Left cardiac atrium (tissue), 4 donors: Measurements from ENCODE around the gene PKD1. TPM values are rescaled to one million over a fixed set of nuclear protein-coding genes. Genes with fewer than 3 reads are reported as not detected.
A peak's percentile ranks its signal among the peaks of the same experiment; 100 is the strongest.
"Not testable (repeated sequence)": the region's sequence is repeated elsewhere in the genome, so short reads cannot be mapped to it uniquely, and the experiment has no call there.

Source experiments
- ATAC-seq, 2 donors: fragments of 200-7000 bp; cut with Tn5 transposase; one replicate each; pipeline ENCODE4 v1.9.1; 2020; ENCODE audit warnings: mild to moderate bottlenecking in 2 of 2, moderate library complexity in 2 of 2
- DNase-seq: peaks from one replicate; pipeline ENCODE4 v3.0.0-alpha.2; 2020
- intact Hi-C, 2 donors: fragments of 100-400 bp; cut with DNase I; formaldehyde crosslinking; loops; one replicate each; pipeline versions ENCODE4 v1.14.1 to v1.15.1; 2022 to 2023
- total RNA-seq, 2 donors: library from RNA; stranded (reverse); fragmentation: NEBNext Ultra II Directional; extraction: Animal tissue kit (Norgen Biotek cat#: 25700); gene quantifications; one replicate each; pipeline ENCODE4 v1.2.1, GENCODE V29; 2021
- donor health status: DM: no; HTN: yes; CAD: no.
- donor health status: DM: no; HTN: yes; CAD: no; lungs with severe emphysema.
- donor health status: DM: yes; HTN: yes; CAD: no.
- donor health status: Dilated cardiomyopathy.

Gene PKD1
- total RNA-seq, 2 donors from 2014 or later = 82.2 to 104 TPM

DNA sequence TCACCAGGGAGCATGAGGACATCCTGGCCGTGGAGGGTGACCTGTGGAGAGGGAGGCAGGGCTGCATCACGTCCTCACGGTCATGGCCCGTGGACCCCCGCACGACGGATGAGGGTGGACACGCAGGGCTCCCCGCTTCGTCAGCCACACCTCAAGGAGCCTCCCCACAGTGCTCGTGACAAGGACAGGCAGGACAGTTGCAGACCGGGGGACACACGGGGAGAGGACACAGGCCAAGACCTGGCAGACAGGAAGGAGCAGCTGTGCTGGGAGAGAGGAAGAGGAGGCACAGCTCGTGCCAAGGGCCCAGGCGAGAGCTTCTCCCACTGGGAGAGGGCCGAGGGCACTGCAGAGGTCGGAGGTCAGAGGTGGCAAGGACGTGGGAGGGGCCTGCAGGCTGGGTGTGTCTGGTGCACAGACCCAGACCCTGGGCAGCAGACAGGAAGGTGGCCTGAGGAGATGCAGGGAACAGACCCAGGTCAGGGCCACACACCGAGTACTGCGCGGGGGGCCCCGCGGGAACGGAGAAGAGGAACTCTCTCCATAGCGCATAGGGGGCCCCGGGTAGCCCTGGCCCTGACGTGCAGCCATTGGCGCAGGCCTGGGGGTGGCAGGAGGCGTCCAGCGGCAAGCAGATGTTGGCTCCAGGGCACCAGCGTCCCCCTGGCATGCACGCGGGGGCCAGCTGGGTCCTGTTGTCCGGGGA lies 20.7 kb downstream of the PKD1 start:
- intact Hi-C loops, ATAC-seq, DNase-seq: not testable (repeated sequence)

DNA sequence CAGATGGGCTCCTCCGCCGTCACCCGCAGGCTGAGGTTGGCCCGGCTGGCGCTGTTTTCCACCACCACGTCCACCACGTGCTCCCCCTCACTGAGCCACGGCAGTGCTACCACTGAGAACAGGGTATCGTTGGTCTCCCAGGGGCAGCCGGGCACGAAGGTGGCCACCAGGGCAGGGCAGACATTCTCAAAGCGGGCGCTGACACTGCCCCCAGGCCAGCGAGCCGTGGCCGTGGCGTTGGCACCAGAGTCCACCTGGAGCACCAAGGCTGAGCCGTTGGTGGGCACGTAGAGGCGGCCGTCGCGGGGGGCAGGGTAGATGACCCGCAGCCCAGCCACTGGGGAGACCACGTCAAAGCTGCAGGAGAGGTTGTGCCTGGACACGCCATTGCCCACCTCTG lies 21.5 kb downstream of the PKD1 start:
- intact Hi-C loops, DNase-seq, ATAC-seq: not testable (repeated sequence)

DNA sequence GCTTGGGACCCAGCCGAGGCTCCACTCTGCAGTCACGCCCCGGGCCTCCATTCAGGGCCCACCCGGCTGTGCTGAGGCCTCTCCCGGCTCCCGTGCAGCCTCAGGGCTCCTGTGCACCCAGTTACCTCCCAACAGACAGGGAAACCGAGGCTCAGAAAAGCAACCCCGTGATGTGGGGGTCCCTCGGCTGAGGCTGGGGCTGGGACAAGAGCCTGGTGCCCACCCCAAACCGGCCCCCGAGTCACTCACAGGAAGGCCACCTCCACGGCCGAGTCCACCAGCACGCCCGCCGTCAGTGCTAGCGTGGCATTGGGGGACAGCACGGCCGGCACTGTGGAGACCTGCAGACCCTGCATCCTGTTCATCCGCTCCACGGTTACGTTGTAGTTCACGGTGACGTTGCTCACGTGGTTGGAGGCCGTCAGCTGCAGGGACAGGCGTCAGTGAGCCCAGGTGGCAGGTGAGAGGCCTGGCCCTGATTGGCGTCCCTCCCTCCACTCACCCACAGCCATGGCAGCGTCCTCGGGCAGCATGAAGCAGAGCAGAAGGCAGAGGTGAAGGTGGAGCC lies 23.1 kb downstream of the PKD1 start:
- intact Hi-C loops, ATAC-seq, DNase-seq: not testable (repeated sequence)

DNA sequence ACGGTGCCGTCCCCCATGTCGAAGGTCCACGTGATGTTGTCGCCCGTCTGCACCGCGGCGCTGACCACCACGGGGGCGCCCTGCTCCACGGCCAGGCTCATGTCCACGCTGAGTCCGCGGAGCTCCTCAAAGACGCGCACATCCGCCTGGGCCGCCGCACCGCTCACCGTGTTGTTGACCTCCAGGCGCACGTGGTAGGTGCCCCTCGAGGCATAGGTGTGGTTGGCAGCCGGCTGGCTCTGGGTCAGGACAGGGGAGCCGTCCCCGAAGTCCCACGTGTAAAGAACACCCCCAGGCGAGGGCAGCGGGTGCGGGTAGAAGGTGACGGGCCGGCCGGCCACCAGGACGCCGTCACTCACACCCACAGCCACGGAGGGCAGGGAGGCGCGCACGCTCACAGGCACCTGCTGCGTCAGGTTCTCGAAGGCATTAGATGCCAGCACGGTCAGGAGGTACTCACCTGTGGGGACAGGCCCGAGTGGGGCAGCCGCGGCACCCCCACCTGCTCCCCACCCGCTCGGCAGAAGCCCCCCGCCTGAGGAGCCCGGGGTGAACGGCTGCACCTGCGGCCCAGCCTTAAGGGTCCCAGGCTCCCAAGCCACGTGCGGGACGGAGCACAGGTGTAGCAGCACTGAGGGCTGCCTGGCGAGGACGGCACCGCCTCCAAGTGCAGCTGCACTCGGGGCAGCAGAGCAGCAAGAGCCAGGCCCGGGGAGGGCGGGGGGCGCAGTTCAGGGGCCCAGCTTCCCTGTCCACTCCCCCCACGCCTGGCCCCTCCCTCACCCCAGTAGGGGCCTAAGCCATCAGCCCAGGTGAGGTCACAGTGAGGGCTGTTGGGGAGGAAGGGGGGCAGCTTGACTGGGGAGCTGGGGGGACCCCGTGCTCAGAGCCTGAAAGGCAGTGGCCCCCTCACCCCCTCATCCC lies 24.0 kb downstream of the PKD1 start:
- ATAC-seq, intact Hi-C loops, DNase-seq: not testable (repeated sequence)

DNA sequence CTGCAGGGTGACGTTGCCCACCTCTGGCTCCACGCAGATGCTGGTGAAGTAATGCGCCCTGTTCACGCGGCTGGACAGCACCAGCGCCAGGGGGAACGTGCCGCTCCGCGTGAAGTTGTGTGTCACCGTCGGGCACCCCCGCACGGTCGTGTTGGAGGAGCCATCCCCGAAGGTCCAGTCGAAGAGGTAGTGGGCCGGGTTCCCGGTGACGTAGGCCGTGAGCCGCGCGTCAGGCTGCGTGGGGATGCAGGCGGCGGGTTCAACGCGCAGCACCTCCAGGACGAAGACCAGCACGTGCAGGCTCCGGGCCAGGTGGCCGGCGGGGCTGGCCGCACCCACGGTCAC lies 24.7 kb downstream of the PKD1 start:
- DNase-seq, intact Hi-C loops: not testable (repeated sequence)
- ATAC-seq = peak in 1 of 2 donors; percentile 5

DNA sequence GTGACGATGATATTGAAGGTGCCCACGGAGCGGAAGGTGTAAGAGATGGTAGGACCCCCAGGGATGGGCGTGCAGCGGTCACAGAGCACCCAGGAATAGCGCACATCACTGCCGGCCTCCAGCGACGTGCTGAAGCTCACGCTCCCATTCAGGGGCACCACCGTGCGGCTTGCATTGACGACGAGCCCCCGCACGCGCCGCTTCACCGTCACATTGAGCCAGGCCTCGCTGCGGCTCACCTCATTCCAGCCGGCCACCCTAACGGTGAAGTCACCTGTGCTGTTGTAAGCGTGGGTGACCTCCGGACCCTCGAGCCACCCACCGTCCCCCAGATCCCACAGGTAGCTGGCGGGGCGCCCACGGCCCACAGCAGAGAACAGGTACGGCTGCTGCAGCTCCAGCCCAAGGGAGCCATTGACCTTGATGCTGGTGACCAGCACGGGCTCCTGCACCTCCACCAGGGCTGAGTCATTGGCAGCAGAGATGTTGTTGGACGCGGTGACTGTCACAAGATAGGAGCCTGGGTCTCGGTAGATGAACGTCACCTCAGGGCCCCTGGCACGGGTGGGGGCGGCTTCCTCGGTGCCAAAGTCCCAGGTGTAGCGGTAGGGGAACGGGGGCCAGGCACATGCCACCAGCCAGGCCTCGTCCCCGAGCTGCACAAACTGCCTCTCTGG lies 25.2 kb downstream of the PKD1 start:
- DNase-seq, intact Hi-C loops: not testable (repeated sequence)
- peak in 1 of 2 donors; percentile 31 for ATAC-seq

DNA sequence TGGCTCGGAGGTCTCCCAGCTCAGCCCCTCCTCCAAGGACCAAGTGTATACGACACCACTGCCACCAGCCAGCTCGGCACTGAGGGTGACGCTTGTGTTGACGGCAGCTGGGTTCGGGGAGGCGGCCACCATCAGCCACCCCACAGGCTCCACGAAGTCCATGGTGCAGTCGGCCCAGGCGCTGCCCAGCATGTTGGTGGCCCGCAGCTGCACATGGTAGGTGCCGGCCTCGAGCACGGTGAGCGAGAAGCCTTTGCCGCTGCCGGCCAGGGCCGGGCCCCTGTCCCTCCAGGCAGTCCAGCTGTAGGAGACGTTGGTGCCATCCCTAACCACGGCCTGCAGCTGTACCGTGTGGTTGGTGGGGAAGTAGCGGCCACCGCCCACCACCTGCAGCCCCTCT lies 25.8 kb downstream of the PKD1 start:
- intact Hi-C loops = loop anchor here in 1 of 2 donors (10.0 kb wide), 1 partner anchor 55 kb away; no protein-coding TSS in a partner anchor
- not testable (repeated sequence) for ATAC-seq, DNase-seq

DNA sequence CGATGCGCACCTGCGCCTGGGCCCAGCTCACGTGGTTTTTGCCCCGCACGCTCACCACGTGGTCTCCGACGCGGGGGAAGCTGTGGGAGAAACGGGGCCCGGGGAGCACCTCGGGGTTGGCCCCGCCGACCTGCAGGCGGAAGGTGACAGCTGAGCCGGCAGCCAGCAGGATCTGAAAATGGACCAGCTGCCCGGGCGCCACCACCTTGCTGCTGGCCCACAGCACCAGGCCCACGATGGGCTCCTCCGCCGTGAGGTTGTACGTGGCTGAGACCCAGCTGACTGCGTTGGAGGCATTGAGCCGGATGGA lies 26.5 kb downstream of the PKD1 start:
- not testable (repeated sequence) for DNase-seq, ATAC-seq
- intact Hi-C loops = loop anchor here in 1 of 2 donors (10.0 kb wide), 1 partner anchor 54 kb away; no protein-coding TSS in a partner anchor

DNA sequence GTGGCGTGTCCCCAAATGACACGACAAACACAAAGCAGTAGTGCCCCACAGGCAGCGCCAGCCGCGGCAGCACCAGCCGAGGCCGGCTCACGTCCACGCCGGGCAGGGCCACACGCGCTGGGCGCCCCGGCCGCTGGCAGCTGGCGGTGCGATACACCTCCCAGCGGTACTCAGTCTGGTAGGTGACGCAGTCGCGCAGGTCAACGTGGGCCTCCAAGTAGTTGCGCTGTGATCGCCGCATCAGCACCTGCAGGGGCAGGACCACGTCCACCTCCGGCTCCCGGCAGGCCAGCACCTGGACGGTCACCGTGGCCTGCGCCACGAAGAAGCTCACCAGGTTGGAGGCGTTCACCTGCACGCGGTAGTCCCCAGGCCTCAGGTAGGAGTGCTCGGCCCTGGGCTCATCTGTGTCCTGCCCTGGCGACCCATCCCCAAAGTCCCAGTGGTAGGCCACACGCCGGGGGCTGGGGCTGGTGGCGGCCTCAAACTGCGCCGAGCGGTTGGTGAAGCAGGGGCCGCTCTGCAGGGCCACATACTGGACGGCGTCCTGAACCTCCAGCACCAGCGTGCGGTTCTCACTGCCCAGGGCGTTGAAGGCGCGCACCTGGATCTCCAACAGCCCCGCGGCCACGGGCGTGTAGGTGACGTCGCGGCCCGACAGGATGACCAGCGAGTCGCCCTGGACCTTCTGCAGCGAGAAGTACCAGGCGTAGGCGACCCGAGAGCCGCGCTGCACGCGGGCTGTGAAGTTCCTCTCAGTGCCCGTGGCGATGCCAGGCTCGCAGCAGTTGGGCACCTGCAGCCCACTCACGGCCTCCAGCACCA lies 27.0 kb downstream of the PKD1 start:
- intact Hi-C loops = loop anchor here in 1 of 2 donors (10.0 kb wide), 1 partner anchor 54 kb away; no protein-coding TSS in a partner anchor
- ATAC-seq = peak; percentile 17
- not testable (repeated sequence) for DNase-seq

DNA sequence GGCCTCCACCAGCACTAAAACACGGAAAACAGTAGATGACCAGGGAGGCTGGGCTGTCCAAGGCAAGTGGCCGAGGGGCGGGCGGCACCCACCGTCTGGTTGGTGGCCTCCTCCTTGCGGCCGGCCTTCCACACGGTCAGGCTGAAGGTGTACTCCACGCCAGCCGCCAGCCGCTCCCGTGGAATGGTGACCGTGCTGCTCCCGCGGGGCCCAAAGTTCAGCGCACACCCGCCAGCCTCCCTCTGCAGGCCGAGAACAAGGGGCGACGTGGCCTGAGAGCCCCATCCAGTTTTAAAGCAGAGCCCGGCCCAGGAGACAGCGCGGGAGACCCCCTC lies 27.9 kb downstream of the PKD1 start:
- not testable (repeated sequence) for DNase-seq
- intact Hi-C loops = loop anchor here in 1 of 2 donors (10.0 kb wide), 1 partner anchor 53 kb away; no protein-coding TSS in a partner anchor
- ATAC-seq = peak in 1 of 2 donors; percentile 14

DNA sequence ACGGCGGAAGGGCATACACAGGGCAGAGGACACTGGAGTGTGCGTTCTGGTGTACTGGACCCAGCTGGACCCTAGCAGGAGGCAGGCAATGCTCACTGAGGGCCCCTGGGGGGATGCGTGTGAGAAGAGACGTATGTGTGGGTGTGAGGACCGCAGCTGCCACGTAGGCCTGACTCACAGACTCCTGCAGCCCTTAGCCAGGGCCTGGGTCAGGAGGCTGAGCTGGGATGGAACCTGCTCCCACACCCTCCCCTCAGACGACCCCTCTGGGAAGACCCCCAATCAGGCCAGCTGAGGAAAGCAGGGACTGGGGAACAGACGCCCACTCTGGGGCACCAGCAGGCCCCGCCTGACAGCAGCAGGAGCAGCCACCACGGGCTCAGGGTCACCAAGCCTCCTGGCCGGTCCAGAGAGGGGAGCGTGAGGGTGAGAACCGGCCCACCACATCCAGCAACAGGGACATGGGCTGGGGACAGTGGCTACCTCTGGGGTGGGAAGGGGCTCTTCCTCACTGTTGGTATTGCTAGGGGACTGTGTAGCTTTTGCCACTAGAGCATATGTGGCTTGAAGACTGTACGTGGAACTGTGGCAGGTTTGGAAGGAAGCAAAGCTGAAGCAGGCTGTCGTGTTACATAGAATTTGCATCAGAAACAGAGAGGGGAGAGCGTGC lies 28.4 kb downstream of the PKD1 start:
- intact Hi-C loops = loop anchor here in 1 of 2 donors (10.0 kb wide), 1 partner anchor 52 kb away; no protein-coding TSS in a partner anchor
- not testable (repeated sequence) for DNase-seq
- peak in 1 of 2 donors; percentile 25 for ATAC-seq

DNA sequence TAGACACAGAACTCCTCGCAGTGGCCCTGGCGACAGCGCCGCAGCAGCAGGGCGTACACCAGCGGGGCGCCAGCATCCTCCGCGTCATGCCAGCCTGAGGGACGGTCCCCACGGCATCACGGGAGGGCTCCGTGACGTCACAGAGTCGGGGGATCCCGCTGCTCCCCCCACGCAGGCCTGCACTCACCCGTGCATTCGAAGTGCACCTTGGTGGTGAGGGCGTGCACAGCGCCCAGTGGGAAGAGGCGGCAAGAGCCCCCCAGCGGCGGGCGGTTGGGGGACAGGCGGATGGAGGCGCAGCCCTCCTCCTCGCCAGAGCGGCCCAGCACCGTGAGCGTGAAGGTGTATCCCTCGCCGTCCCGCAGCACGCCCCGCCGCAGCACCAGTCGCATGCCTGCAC lies 29.5 kb downstream of the PKD1 start:
- intact Hi-C loops = loop anchor here in 1 of 2 donors (10.0 kb wide), 1 partner anchor 51 kb away; no protein-coding TSS in a partner anchor
- DNase-seq, ATAC-seq: not testable (repeated sequence)

DNA sequence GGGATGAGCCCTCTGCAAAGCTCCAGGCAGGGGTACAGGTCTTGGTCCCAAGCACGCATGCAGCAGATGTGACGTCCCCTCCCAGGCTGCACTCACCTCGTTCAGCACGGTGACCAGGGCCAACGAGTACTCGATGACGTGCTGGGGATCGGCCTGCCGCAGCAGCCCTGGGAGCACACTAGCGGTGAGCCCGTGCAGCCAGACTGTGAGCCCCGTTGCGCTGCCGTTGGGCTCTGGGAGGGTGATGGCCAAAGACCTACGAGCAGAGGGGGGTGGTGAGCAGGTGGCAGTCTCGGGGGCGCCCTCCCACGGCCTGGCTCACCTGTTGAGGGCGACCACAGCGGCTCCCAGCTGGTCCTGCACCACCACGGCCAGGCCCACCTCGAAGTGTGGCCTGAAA lies 29.9 kb downstream of the PKD1 start:
- DNase-seq, ATAC-seq: not testable (repeated sequence)
- intact Hi-C loops = loop anchor here in 1 of 2 donors (10.0 kb wide), 1 partner anchor 51 kb away; no protein-coding TSS in a partner anchor

DNA sequence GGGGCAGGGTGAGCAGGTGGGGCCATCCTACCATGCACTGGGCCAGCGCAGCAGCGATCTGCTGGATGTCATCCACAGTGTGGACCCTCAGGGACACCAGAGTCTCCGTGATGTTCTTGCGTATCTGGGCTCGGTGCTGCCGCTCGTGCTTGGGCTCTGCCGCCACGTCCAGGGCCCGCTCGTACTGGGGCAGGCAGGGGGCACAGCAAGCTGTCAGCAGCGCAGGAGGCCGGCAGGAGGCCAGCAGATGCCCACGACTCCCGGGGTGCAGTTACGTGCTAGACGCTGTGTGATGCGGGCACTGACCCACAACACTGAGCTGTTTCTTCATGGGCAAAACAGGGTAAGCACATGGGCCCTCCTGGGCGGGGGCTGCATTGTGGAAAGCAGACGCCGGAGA lies 30.4 kb downstream of the PKD1 start:
- intact Hi-C loops = loop anchor here in 1 of 2 donors (10.0 kb wide), 1 partner anchor 50 kb away; no protein-coding TSS in a partner anchor
- not testable (repeated sequence) for ATAC-seq, DNase-seq

DNA sequence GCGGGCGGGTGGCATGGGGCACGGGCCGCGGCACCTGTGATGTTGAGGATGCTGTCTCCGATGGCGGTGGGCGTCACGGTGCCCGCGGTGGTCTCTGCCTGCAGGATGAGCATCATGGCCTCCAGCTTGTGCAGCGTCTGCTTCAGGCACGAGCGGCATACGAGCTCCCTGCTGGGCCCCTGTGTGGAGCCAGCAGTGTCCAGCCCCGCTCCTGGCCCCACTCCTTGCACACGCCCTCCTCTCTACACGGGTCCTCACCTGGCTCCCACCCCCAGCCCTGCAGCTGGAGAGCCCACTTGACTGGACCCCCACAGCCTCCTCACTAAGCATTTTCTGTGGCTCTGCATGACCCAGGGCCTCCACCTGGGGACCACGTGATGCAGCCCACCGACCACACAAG lies 31.2 kb downstream of the PKD1 start:
- DNase-seq = not testable (repeated sequence)
- intact Hi-C loops = loop anchor here in 1 of 2 donors (10.0 kb wide), 1 partner anchor 50 kb away; no protein-coding TSS in a partner anchor
- ATAC-seq = peak in 1 of 2 donors; percentile 29

DNA sequence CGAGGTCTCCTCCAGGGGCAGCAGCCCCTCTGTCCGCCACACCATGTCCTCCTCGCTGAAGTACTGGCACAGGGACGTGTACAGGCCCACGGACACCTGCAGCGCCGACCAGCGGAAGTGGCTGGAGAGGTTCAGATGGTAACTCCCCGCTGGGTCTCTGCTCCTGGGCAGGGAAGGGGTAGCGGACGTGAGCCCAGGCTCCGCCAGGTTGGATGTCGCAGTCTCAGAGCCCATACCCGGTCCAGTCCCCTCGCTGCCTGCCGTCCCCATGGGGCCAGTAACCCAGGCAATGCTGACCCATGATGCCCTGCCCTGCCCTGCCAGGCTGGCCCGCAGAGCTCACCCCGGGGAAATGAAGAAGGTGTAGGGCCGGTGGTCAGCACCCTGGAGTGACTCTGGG lies 33.2 kb downstream of the PKD1 start:
- intact Hi-C loops = loop anchor here in 1 of 2 donors (10.0 kb wide), 1 partner anchor 48 kb away; no protein-coding TSS in a partner anchor
- DNase-seq = no peak
- ATAC-seq = no peak

DNA sequence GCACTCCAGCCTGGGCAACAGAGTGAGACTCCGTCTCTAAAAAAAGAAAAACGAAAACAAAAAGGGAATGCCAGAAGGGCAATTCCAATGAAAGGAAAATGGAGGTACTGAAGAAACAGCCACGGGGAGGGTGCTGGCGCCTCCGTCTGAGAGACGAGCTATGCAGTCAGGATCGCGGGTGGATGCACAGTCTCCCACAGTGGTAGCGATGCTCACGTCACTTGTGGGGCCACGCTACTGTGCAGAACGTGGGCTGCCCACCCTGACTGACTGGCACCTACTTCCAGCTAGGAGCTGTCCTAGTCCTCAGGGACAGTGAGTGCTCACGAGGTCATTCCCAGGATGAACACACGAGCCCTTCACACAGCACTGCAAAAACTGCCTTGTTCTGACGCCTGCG lies 34.1 kb downstream of the PKD1 start:
- not testable (repeated sequence) for DNase-seq, ATAC-seq
- intact Hi-C loops = loop anchor here in 1 of 2 donors (10.0 kb wide), 1 partner anchor 47 kb away; no protein-coding TSS in a partner anchor
